ENCODE results near the gene GALNT1.

The GALNT1 gene

GRCh38 chr18:35581898-35582641 lies 530 bp downstream of the GALNT1 start:
- Histone ChIP-seq H3K27ac (peak overlapping the region; percentile 34 to 91 (median 81)), H3K4me3 (peak overlapping the region; percentile 64 to 80 (median 69))

- Histone ChIP-seq H3K27ac (peak overlapping the region in 7 of 21 experiments; percentile 41 to 91 (median 83)), H3K4me3 (peak overlapping the region in 3 of 7 experiments; percentile 69 to 80 (median 77))
Observed at GRCh38 chr18:35582899-35583558, 1.5 kb downstream of the GALNT1 start.

GRCh38 chr18:35584735-35585134 lies 3.2 kb downstream of the GALNT1 start:
- H3K27ac ChIP-seq: no peak overlapping the region
- H3K4me3 ChIP-seq: no peak overlapping the region

- H3K27ac ChIP-seq: no peak overlapping the region
- no peak overlapping the region for H3K4me3 ChIP-seq
Observed at GRCh38 chr18:35585608-35586007, 4.1 kb downstream of the GALNT1 start.

- Histone ChIP-seq H3K27ac (no peak overlapping the region), H3K4me3 (no peak overlapping the region)
Observed at GRCh38 chr18:35588122-35588521, 6.6 kb downstream of the GALNT1 start.

- H3K4me3 ChIP-seq: no peak overlapping the region
- no peak overlapping the region for H3K27ac ChIP-seq
Observed at GRCh38 chr18:35588995-35589394, 7.5 kb downstream of the GALNT1 start.

GRCh38 chr18:35589546-35589945 lies 8.0 kb downstream of the GALNT1 start:
- Histone ChIP-seq H3K4me3 (no peak overlapping the region), H3K27ac (no peak overlapping the region)

GRCh38 chr18:35590935-35591334 lies 9.4 kb downstream of the GALNT1 start:
- Histone ChIP-seq H3K27ac (no peak overlapping the region), H3K4me3 (no peak overlapping the region)

GRCh38 chr18:35592298-35592697 lies 10.8 kb downstream of the GALNT1 start:
- Histone ChIP-seq H3K4me3 (no peak overlapping the region), H3K27ac (no peak overlapping the region)

GRCh38 chr18:35593859-35594258 lies 12.3 kb downstream of the GALNT1 start:
- no peak overlapping the region for H3K27ac ChIP-seq
- H3K4me3 ChIP-seq: no peak overlapping the region

- Histone ChIP-seq H3K27ac (no peak overlapping the region), H3K4me3 (no peak overlapping the region)
Observed at GRCh38 chr18:35597758-35598157, 16.2 kb downstream of the GALNT1 start.

- no peak overlapping the region for H3K4me3 ChIP-seq
- no peak overlapping the region for H3K27ac ChIP-seq
Observed at GRCh38 chr18:35602193-35602820, 20.8 kb downstream of the GALNT1 start.

- H3K4me3 ChIP-seq: no peak overlapping the region
- no peak overlapping the region for H3K27ac ChIP-seq
Observed at GRCh38 chr18:35603008-35603407, 21.5 kb downstream of the GALNT1 start.

GRCh38 chr18:35603528-35603927 lies 22.0 kb downstream of the GALNT1 start:
- H3K27ac ChIP-seq: no peak overlapping the region
- no peak overlapping the region for H3K4me3 ChIP-seq

GRCh38 chr18:35604369-35604768 lies 22.8 kb downstream of the GALNT1 start:
- Histone ChIP-seq H3K27ac (no peak overlapping the region), H3K4me3 (no peak overlapping the region)

- no peak overlapping the region for H3K27ac ChIP-seq
- H3K4me3 ChIP-seq: no peak overlapping the region
Observed at GRCh38 chr18:35605686-35606417, 24.3 kb downstream of the GALNT1 start.

- no peak overlapping the region for H3K27ac ChIP-seq
- H3K4me3 ChIP-seq: no peak overlapping the region
Observed at GRCh38 chr18:35609236-35609635, 27.7 kb downstream of the GALNT1 start.

GRCh38 chr18:35610089-35610488 lies 28.5 kb downstream of the GALNT1 start:
- no peak overlapping the region for H3K27ac ChIP-seq
- H3K4me3 ChIP-seq: no peak overlapping the region

GRCh38 chr18:35610724-35611123 lies 29.2 kb downstream of the GALNT1 start:
- H3K4me3 ChIP-seq: no peak overlapping the region
- H3K27ac ChIP-seq: no peak overlapping the region

GRCh38 chr18:35611518-35611917 lies 30.0 kb downstream of the GALNT1 start:
- H3K27ac ChIP-seq: no peak overlapping the region

More at GRCh38 chr18:35611518-35611917, 30.0 kb downstream of the GALNT1 start:
- no peak overlapping the region for H3K4me3 ChIP-seq

Measured in skin epidermis (tissue), 12 donors.